Sigmoid colon (tissue), 4 donors: ENCODE results near the gene MEGF11.

Experiments used
- EP300 ChIP-seq, 4 donors: sonication (generic); formaldehyde crosslinking; IDR thresholded peaks; one replicate each; pipeline ENCODE4 v1.6.1; 2017; ENCODE audit warnings: antibody characterized with exemption in 4 of 4
- POLR2A ChIP-seq, 2 donors: fragments of 450-650 bp; IDR thresholded peaks; one replicate each; pipeline ENCODE4 v1.6.1; 2016; ENCODE audit warnings: antibody characterized with exemption in 2 of 2, mild to moderate bottlenecking in 2 of 2, moderate library complexity in 2 of 2
- POLR2AphosphoS5 ChIP-seq, 4 donors: sonication (generic); formaldehyde crosslinking; IDR thresholded peaks; one replicate each; pipeline ENCODE4 v1.6.1; 2017; ENCODE audit warnings: antibody characterized with exemption in 4 of 4
- TF ChIP-seq, protein P1 (sequence below), 4 experiments: fragments of 450-650 bp in 3 of 4; fragments of 200-600 bp in 1 of 4; IDR thresholded peaks; one replicate each; pipeline ENCODE4 v1.5.1; 2016 to 2019; ENCODE audit warnings: antibody characterized with exemption in 4 of 4, mild to moderate bottlenecking in 3 of 4, moderate library complexity in 2 of 4

DNA sequence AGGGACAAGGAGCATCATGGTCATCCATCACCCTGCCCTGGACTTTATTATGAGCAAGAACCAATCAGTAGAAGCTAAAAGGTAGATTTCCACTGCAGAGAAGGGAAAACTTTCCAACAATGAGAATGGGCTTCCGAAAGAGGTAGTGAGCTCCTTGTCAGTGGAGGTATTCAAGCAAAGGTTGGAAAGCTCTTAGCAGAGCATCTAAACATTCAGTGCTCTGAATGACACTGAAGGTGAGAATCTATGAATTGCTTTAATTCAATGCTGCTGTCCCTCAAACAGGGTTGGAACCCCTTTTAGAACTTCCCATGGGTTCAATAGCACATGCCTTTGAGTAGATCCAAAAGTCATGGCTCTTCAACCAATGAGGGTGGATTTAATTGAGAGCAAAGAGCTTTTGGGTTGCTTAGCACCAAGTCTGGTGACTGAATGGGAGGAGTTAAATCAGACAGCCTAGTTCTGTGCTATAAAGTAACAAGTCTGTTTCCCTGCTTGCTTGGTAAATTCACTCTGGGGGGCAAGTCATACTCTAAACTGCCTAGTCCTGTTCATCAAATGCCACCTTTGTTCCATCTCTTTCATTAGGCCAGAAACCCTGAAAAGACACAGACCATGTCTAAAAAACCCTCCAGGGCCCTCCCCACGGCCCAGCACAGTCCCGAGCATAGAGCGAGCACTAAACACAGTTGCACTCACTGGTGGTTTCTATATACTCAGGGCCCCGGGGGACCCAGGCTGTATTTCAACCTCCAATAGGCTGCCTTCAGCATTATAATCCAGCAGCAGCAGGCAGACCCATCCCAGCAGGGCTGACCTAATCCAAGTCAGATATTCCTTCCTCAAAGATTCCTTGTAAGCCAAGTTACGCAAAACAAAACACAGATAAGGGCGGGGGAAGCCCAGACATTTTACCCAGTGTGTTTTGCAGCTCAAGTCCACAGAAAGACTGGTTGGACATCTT lies 161.2 kb downstream of the MEGF11 start:
- TF ChIP-seq, protein P1, sequence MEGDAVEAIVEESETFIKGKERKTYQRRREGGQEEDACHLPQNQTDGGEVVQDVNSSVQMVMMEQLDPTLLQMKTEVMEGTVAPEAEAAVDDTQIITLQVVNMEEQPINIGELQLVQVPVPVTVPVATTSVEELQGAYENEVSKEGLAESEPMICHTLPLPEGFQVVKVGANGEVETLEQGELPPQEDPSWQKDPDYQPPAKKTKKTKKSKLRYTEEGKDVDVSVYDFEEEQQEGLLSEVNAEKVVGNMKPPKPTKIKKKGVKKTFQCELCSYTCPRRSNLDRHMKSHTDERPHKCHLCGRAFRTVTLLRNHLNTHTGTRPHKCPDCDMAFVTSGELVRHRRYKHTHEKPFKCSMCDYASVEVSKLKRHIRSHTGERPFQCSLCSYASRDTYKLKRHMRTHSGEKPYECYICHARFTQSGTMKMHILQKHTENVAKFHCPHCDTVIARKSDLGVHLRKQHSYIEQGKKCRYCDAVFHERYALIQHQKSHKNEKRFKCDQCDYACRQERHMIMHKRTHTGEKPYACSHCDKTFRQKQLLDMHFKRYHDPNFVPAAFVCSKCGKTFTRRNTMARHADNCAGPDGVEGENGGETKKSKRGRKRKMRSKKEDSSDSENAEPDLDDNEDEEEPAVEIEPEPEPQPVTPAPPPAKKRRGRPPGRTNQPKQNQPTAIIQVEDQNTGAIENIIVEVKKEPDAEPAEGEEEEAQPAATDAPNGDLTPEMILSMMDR (IDR thresholded peaks at IDR 0.05), result no peak
- TF ChIP-seq EP300 (IDR thresholded peaks at IDR 0.05) (no peak), POLR2AphosphoS5 (IDR thresholded peaks at IDR 0.05) (no peak), POLR2A (IDR thresholded peaks at IDR 0.05) (no peak)
